ENCODE measurements around the gene ADAM33. TPM values are rescaled to one million over a fixed set of nuclear protein-coding genes. Genes with fewer than 3 reads are reported as not detected.

ADAM33 gene
- total RNA-seq, 6 experiments from 2014 or later = 0.24 to 0.51 (median 0.45) TPM

DNA sequence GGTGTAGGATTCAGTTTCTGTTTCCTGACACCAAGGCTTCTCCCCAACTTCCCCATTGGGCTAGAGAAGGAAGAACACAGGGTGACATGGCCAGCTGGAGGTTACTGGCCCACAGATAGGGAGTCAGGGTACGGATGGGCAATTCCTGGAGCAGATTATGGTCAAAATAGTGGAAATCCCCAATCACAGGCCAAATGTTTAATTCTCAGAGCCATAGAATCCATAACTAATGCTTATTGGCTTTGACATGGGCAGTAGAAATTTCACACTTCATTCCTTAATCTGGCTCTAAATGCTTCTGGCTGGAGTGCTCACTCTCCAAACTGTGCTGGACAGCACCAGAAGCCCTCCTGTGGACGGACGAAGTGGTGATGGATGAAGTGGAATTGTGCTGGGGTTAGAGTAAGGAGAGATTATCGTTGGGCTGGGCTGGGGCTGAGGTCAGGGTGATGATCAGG, 29.7 kb upstream of the ADAM33 start:
- no peaks in the 10 kb centered on the region for H3K36me3 ChIP-seq
- intact Hi-C loops (cut with DNase I) = no loop called here
- no peaks in the 10 kb centered on the region for H3K9me3 ChIP-seq
- no peak overlapping the region for H3K27ac ChIP-seq
- no peaks in the 10 kb centered on the region for H3K27me3 ChIP-seq
- no peaks in the 10 kb centered on the region for H3K4me1 ChIP-seq
- peak; percentile 6 to 20 (median 8) for ATAC-seq
- DNase-seq = peak in 1 of 3 donors; percentile 2
- H3K4me3 ChIP-seq = peak overlapping the region in 1 of 3 donors; percentile 21
- WGBS (ENCODE audit: insufficient coverage, low coverage, low lambda C conversion rate, missing lambda C conversion rate) = 72% methylated on average over 3 of the region's 4 CpGs
- TF ChIP-seq, protein P1, sequence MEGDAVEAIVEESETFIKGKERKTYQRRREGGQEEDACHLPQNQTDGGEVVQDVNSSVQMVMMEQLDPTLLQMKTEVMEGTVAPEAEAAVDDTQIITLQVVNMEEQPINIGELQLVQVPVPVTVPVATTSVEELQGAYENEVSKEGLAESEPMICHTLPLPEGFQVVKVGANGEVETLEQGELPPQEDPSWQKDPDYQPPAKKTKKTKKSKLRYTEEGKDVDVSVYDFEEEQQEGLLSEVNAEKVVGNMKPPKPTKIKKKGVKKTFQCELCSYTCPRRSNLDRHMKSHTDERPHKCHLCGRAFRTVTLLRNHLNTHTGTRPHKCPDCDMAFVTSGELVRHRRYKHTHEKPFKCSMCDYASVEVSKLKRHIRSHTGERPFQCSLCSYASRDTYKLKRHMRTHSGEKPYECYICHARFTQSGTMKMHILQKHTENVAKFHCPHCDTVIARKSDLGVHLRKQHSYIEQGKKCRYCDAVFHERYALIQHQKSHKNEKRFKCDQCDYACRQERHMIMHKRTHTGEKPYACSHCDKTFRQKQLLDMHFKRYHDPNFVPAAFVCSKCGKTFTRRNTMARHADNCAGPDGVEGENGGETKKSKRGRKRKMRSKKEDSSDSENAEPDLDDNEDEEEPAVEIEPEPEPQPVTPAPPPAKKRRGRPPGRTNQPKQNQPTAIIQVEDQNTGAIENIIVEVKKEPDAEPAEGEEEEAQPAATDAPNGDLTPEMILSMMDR (IDR thresholded peaks at IDR 0.05) = no peak
- no peak for TF ChIP-seq POLR2A (IDR thresholded peaks at IDR 0.05)

DNA sequence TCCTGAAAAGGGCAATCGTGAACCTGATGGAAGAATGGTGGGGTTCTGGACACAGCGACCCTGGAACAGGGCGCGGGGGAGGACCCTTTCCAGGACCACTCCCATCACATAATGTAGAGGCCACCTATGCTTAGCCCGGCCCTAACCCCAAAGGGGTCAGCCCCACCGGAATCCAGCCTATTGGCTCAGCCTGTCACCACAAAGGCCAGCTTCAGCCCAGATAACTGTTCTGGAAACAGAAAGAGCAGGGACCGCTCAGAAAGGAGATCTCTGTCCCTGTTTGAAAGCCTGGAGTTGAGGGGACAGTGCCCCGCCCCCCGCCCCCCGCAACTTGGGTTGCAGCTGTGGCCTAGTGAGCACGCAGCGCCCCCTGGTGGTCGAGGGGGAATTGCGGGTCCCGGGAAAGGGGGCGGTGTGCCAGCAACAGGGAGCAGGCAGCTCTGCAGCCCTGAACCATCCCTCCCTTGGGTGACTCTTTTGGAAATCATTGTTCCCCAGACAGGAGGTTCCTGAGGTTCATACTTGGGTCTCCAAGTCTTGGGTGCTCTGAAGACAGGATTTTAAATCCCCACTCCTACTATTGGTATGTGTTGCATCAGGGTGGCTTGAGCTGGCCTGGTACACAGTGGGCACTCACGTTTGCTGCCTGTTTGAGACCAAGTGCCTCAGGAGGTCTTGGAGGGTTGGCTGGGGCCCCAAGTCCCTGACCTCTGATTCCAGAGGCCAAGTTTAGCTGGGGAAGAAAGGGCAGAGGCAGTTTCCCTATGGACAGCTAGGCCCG, 29.1 kb upstream of the ADAM33 start:
- ATAC-seq (peak; percentile 53 to 69 (median 68)), DNase-seq (peak; percentile 65 to 76 (median 73))
- Histone ChIP-seq H3K4me3 (peak overlapping the region in 1 of 3 donors; percentile 19), H3K27me3 (no peaks in the 10 kb centered on the region), H3K36me3 (no peaks in the 10 kb centered on the region), H3K9me3 (no peaks in the 10 kb centered on the region), H3K4me1 (no peaks in the 10 kb centered on the region), H3K27ac (no peak overlapping the region)
- TF ChIP-seq, protein P1 (IDR thresholded peaks at IDR 0.05) = peak; percentile 80 to 97 (median 93)
- no peak for TF ChIP-seq POLR2A (IDR thresholded peaks at IDR 0.05)
- intact Hi-C loops (cut with DNase I) = no loop called here
- 57% methylated on average over 3 of the region's 18 CpGs for WGBS (ENCODE audit: insufficient coverage, low coverage, low lambda C conversion rate, missing lambda C conversion rate)

DNA sequence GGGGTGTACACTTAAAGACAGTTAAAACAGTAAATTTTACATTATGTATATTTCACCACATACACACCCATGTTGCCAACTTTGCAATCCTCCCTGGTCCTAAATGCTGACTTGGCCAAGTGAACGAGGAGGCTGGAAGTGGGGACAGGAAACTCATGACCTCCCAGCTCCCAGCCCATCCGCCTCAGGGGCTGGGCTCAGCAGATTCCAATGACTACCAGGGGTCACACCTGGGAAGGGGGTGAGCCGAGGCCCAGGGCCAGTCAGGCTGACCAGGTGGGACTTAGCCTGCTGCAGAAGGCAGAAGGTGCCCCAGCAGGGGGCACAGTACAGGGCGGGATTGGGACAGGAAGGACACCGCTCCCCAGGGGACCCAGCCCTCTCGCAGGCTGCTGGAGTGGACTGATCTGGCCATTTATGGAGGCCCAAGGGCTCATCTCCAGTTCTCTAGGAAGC, 28.2 kb upstream of the ADAM33 start:
- WGBS (ENCODE audit: insufficient coverage, low coverage, low lambda C conversion rate, missing lambda C conversion rate) = 57% methylated on average over 1 of the region's 6 CpGs

DNA sequence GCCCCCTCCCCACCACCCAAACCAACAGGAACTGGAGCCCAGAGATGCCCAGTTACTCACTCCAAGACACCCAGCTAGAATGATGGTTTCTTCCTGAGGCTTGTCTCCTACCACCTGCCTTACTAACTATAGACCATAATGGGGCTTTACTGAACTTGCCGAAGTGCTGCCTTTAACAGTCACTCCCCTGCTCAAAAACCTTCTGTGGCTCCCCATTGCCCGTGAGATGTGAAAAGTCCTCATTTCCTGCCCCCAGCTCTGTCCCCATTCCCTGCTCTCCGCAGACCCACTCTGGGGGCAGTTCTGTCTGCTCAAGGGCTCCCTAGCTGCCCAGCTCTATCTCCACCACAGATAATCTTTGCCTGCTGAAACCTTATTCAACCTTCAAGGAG, 25.7 kb upstream of the ADAM33 start:
- intact Hi-C loops (cut with DNase I) = no loop called here
- ATAC-seq (no peak), DNase-seq (peak in 1 of 3 donors; percentile 3)
- 100% methylated on average over 1 of the region's 3 CpGs for WGBS (ENCODE audit: insufficient coverage, low coverage, low lambda C conversion rate, missing lambda C conversion rate)
- no peaks in the 10 kb centered on the region for H3K4me1 ChIP-seq
- no peak overlapping the region for H3K4me3 ChIP-seq
- TF ChIP-seq POLR2A (IDR thresholded peaks at IDR 0.05) = no peak
- TF ChIP-seq, protein P1 (IDR thresholded peaks at IDR 0.05) = no peak
- H3K27me3 ChIP-seq = no peaks in the 10 kb centered on the region
- no peak overlapping the region for H3K27ac ChIP-seq
- H3K9me3 ChIP-seq = no peaks in the 10 kb centered on the region
- H3K36me3 ChIP-seq = no peaks in the 10 kb centered on the region

More for the DNA sequence above, 28.2 kb upstream of the ADAM33 start:
- ATAC-seq (peak; percentile 17 to 46 (median 33)), DNase-seq (no peak)
- Histone ChIP-seq H3K36me3 (no peaks in the 10 kb centered on the region), H3K9me3 (no peaks in the 10 kb centered on the region), H3K4me1 (no peaks in the 10 kb centered on the region), H3K4me3 (peak overlapping the region in 1 of 3 donors; percentile 19), H3K27ac (no peak overlapping the region), H3K27me3 (no peaks in the 10 kb centered on the region)
- intact Hi-C loops (cut with DNase I) = no loop called here
- TF ChIP-seq POLR2A (IDR thresholded peaks at IDR 0.05) = no peak
- TF ChIP-seq, protein P1 (IDR thresholded peaks at IDR 0.05) = peak in 1 of 4 donors; percentile 4

All from right lobe of liver (tissue), 6 donors.